DND-41 (cell line): ENCODE data around the gene PALMD.

Source experiments
- ATAC-seq: fragments of 200-7000 bp; cut with Tn5 transposase; 3 replicates; pipeline ENCODE4 v1.9.1; 2021; ENCODE audit warnings: low read depth; ENCODE audit not compliant: insufficient read depth
- DNase-seq: peaks from one replicate; pipeline ENCODE4 v3.0.0-alpha.2; 2020
- H2AFZ ChIP-seq: 2 replicates; pipeline ENCODE4 v1.6.0; 2012; ENCODE audit warnings: low read depth, low read length
- H3K27ac ChIP-seq: 2 replicates; pipeline ENCODE4 v1.5.1; 2012; ENCODE audit warnings: low read length, inconsistent platforms
- H3K27me3 ChIP-seq: fragments of 200-600 bp; sonication (generic); 2 replicates; pipeline ENCODE4 v1.6.0; 2012; ENCODE audit warnings: low read length, mild to moderate bottlenecking, inconsistent platforms; ENCODE audit not compliant: insufficient read depth, poor library complexity
- H3K36me3 ChIP-seq: 2 replicates; pipeline ENCODE4 v1.5.1; 2012; ENCODE audit warnings: low read length, inconsistent platforms; ENCODE audit not compliant: insufficient read depth
- H3K4me1 ChIP-seq: 2 replicates; pipeline ENCODE4 v1.5.1; 2012; ENCODE audit warnings: mild to moderate bottlenecking, low read length; ENCODE audit not compliant: insufficient read depth
- H3K4me2 ChIP-seq: 2 replicates; pipeline ENCODE4 v1.6.0; 2012; ENCODE audit warnings: mild to moderate bottlenecking, moderate library complexity, low read length, inconsistent platforms; ENCODE audit not compliant: insufficient read depth
- H3K4me3 ChIP-seq, 2 experiments: fragments of 200-600 bp in 1 of 2; shearing (Covaris generic) in 1 of 2; 2 replicates each; pipeline ENCODE4 v1.5.1; 2012 to 2016; ENCODE audit warnings: inconsistent platforms in 2 of 2, low read length in 2 of 2, mild to moderate bottlenecking in 2 of 2, low read depth in 1 of 2, moderate library complexity in 1 of 2
- H3K79me2 ChIP-seq: 2 replicates; pipeline ENCODE4 v1.6.0; 2012; ENCODE audit warnings: low read length, inconsistent platforms; ENCODE audit not compliant: insufficient read depth
- H3K9ac ChIP-seq: 2 replicates; pipeline ENCODE4 v1.6.0; 2012; ENCODE audit warnings: low read depth, mild to moderate bottlenecking, inconsistent platforms, low read length, moderate library complexity
- H3K9me3 ChIP-seq: 2 replicates; pipeline ENCODE4 v1.5.1; 2012; ENCODE audit warnings: low read length, moderate library complexity, mild to moderate bottlenecking, inconsistent platforms; ENCODE audit not compliant: insufficient read depth, severe bottlenecking
- H4K20me1 ChIP-seq: 2 replicates; pipeline ENCODE4 v1.6.0; 2012; ENCODE audit warnings: low read length; ENCODE audit not compliant: insufficient read depth
- CTCF ChIP-seq: IDR thresholded peaks from 2 replicates; pipeline ENCODE4 v1.5.1; 2012; ENCODE audit warnings: borderline replicate concordance, low read length, moderate library complexity, mild to moderate bottlenecking; ENCODE audit not compliant: poor library complexity, severe bottlenecking; ENCODE audit errors: extremely low read depth
- EZH2 ChIP-seq: IDR thresholded peaks from 3 replicates; pipeline ENCODE4 v1.6.1; 2012; ENCODE audit warnings: borderline replicate concordance, low read depth, mild to moderate bottlenecking, moderate library complexity, low read length, inconsistent platforms; ENCODE audit not compliant: severe bottlenecking

The PALMD gene

GRCh38 chr1:99737016-99737415 is 91.1 kb downstream of the PALMD start:
- Histone ChIP-seq H3K27ac (no peak overlapping the region), H2AFZ (no peak overlapping the region), H3K27me3 (no peaks in the 10 kb centered on the region), H3K79me2 (no peaks in the 10 kb centered on the region), H3K4me1 (no peaks in the 10 kb centered on the region), H4K20me1 (no peaks in the 10 kb centered on the region), H3K9me3 (no peaks in the 10 kb centered on the region), H3K9ac (no peak overlapping the region), H3K36me3 (peaks cover 10% of the 10 kb centered on the region; the same call in 1 of the 2 replicates), H3K4me3 (no peak overlapping the region), H3K4me2 (no peak overlapping the region)
- no peak for TF ChIP-seq EZH2
- peak; percentile 41 for TF ChIP-seq CTCF
- ATAC-seq (peak; percentile 65), DNase-seq (no peak)

GRCh38 chr1:99738858-99739465 is 93.0 kb downstream of the PALMD start:
- Histone ChIP-seq H3K36me3 (peaks cover 10% of the 10 kb centered on the region; the same call in 1 of the 2 replicates), H4K20me1 (no peaks in the 10 kb centered on the region), H2AFZ (no peak overlapping the region), H3K27me3 (no peaks in the 10 kb centered on the region), H3K9me3 (no peaks in the 10 kb centered on the region), H3K4me1 (no peaks in the 10 kb centered on the region), H3K79me2 (no peaks in the 10 kb centered on the region), H3K27ac (no peak overlapping the region), H3K4me2 (no peak overlapping the region), H3K9ac (no peak overlapping the region), H3K4me3 (no peak overlapping the region)
- TF ChIP-seq EZH2 (no peak), CTCF (no peak)
- DNase-seq, result no peak
- ATAC-seq, result no peak

- no peaks in the 10 kb centered on the region for H3K9me3 ChIP-seq
- no peak for TF ChIP-seq CTCF
- TF ChIP-seq EZH2, result no peak
- H3K79me2 ChIP-seq, result no peaks in the 10 kb centered on the region
- no peak overlapping the region for H2AFZ ChIP-seq
- DNase-seq (no peak), ATAC-seq (no peak)
- peaks cover 7% of the 10 kb centered on the region; the same call in 1 of the 2 replicates for H3K36me3 ChIP-seq
- no peak overlapping the region for H3K27ac ChIP-seq
- H3K4me1 ChIP-seq, result no peaks in the 10 kb centered on the region
- no peaks in the 10 kb centered on the region for H3K27me3 ChIP-seq
- no peaks in the 10 kb centered on the region for H4K20me1 ChIP-seq
- H3K9ac ChIP-seq, result no peak overlapping the region
- no peak overlapping the region for H3K4me2 ChIP-seq
- no peak overlapping the region for H3K4me3 ChIP-seq
Observed at GRCh38 chr1:99740141-99740540, 94.2 kb downstream of the PALMD start.
